ES-I3 (cell line): ENCODE results near the gene NFIC.
"Not testable (repeated sequence)": the region's sequence is repeated elsewhere in the genome, so short reads cannot be mapped to it uniquely, and the experiment has no call there.

Source experiments
- H3K36me3 ChIP-seq: 2 replicates; pipeline ENCODE4 v1.6.1; 2013; ENCODE audit warnings: mild to moderate bottlenecking, low read length, control low read depth, moderate library complexity; ENCODE audit not compliant: insufficient read depth
- H3K4me1 ChIP-seq: 2 replicates; pipeline ENCODE4 v1.6.1; 2013; ENCODE audit warnings: mild to moderate bottlenecking, control low read depth, low read length; ENCODE audit not compliant: insufficient read depth
- H3K9ac ChIP-seq: 2 replicates; pipeline ENCODE4 v1.6.1; 2013; ENCODE audit warnings: low read depth, mild to moderate bottlenecking, low read length, moderate library complexity
- H3K9me3 ChIP-seq: 2 replicates; pipeline ENCODE4 v1.6.1; 2013; ENCODE audit warnings: mild to moderate bottlenecking, low read length, moderate library complexity; ENCODE audit not compliant: control insufficient read depth, insufficient read depth

NFIC gene

DNA sequence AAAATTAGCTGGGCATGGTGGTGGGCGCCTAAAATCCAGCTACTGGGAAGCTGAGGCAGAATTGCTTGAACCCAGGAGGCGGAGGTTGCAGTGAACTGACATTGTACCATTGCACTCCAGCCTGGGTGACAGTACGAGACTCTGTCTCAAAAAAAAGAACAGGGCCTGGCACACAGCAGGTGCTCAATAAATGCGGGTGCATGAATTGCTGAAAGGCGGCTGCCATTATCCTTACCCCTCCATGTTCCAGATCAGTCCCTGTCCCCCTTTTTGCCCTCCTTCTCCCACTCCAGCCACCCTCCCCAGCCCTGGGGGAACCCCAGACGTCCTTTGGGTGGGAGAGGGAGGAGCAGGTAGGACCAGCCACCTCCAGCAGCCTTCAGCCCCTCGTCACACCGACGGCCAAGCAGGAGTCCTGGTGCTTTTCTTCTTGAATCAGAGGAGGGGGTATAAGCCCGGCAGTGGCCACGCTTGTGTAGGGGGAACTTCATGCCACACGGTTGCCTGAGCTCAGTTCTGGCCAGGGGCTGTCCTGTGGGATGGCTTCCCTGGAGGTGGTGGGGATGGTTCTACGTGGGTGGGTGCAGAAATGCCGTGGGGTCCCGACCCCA lies 20.4 kb upstream of the NFIC start:
- Histone ChIP-seq H3K9ac (no peak overlapping the region), H3K9me3 (no peaks in the 10 kb centered on the region), H3K4me1 (no peaks in the 10 kb centered on the region), H3K36me3 (no peaks in the 10 kb centered on the region)

DNA sequence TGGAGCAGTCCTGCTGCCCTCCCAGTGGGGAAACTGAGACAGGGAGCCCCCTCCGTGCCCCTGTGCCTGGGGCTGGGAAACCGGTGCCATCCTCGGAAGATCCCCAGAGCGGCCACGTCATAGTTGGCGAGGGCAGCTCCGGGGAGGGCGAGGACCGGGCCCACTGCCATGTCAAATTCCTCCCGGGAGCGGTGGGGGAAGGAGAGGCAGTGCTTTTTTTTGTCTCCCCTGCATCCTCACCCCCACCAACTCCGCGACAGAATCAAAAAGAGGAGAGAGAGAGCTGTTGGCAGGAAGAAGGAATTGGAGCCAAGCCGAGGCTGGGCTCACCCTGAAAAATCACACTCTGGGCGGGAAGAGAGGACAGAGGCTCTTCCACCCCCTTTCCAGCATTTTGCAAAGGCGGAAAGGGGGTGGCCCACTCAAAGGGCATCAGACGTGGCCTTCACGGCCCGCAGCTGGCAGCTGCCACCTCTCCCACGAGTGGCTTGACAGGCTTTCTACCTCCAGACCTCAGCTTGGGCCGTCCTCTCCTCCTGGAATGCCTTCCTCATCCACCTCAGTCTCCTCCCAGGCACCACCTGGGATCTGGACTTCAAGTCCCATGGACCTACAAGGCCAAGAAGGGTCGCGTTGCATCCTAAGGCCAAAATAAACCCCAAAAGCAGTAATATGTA lies 19.6 kb upstream of the NFIC start:
- H3K4me1 ChIP-seq, result no peaks in the 10 kb centered on the region
- no peaks in the 10 kb centered on the region for H3K36me3 ChIP-seq
- no peak overlapping the region for H3K9ac ChIP-seq
- H3K9me3 ChIP-seq, result no peaks in the 10 kb centered on the region; the same call in 1 of the 2 replicates

DNA sequence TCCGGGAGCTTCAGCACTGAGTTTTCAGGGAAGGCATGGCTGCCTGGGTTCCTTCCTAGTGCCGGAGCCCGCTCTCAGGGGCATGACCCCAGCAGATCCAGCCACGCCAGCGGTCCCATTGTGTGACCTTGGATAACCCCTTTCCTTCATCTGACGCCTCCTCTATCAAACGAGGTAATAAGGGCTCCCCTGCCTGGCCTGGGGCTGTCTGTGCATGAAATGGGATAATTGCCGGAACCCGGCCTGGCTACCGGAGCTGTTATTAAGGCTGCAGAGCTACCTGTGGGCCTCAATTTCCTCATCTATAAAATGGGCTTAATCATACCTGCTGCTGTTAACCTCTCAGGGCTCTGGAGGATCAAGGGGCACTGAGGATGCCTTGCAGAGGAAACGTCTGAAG lies 18.3 kb upstream of the NFIC start:
- no peak overlapping the region for H3K9ac ChIP-seq
- H3K9me3 ChIP-seq, result no peaks in the 10 kb centered on the region; the same call in 1 of the 2 replicates
- H3K36me3 ChIP-seq, result no peaks in the 10 kb centered on the region
- no peaks in the 10 kb centered on the region for H3K4me1 ChIP-seq

DNA sequence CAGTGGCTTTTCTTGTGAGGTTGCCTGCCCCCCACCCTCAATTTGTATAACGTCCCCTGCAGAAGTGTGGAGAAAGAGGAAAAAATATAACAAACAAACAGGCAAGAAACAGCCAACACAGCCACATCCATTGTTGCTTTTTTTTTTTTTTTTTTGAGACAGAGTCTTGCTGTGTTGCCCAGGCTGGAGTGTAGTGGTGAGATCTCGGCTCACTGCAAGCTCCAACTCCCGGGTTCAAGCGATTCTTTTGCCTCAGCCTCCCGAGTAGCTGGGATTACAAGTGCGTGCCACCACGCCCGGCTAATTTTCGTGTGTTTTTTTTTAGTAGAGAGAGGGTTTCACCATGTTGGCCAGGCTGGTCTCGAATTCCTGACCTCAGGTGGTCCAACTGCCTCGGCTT lies 17.9 kb upstream of the NFIC start:
- H3K36me3 ChIP-seq, H3K4me1 ChIP-seq, H3K9me3 ChIP-seq, H3K9ac ChIP-seq: not testable (repeated sequence)

DNA sequence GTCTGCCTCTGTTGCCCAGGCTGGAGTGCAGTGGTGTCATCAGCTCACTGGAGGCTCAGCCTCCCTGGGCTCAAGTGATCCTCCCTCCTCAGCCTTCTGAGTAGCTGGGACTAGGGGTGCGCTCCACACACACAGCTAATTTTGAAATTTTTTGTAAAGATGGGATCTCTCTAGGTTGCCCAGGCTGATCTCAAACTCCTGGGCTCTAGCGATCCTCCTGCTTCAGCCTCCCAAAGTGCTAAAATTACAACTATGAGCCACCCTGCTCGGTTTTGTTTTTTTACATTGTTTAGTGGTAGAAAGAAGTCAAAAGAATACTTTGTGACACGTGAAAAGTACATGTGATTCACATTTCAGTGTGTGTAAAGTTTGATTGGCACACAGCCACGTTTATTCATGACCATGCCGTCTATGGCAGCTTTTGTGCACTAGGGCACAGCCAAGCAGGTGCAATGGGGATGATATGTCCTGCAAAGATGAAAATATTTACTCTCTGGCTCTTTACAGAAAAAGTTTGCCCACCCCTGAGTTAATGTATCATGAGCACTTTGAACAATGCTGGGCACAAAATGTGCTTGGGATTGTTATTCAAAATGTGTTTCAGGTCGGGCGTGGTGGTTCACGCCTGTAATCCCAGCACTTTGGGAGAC lies 16.2 kb upstream of the NFIC start:
- no peaks in the 10 kb centered on the region for H3K4me1 ChIP-seq
- H3K9me3 ChIP-seq, result no peaks in the 10 kb centered on the region; the same call in 1 of the 2 replicates
- no peak overlapping the region for H3K9ac ChIP-seq
- H3K36me3 ChIP-seq, result no peaks in the 10 kb centered on the region

DNA sequence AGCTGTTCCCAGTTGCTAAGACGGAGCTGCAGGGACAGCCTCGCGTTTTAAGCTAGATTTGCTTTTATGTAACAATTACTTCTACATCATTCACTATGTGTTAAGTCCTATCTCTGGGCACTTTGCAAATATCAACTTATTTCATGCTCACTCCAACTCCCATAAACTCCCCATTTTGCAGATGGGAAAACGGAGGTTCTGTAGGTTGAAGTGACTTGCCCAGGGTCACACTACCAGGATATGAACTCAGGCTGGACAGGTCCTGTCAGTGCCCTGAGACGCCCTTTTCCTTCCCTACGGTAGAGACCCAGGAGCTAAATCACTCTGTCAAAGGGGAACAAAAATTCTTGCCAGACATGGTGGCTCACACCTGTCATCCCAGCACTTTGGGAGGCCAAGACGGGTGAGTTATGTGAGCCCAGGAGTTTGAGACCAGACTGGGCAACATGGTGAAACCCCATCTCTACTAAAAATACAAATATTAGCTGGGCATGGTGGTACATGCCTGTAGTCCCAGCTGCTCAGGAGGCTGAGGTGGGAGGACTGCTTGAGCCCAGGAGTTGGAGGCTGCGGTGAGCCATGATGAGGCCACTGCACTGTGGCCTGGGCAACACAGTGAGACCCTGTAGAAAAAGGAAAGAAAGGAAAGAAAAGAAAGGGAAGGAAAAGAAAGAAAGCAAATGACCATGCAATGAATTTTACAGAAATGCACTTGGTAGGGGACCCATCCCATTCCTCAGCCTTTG lies 14.5 kb upstream of the NFIC start:
- no peak overlapping the region for H3K9ac ChIP-seq
- no peaks in the 10 kb centered on the region; the same call in none of the 2 replicates for H3K9me3 ChIP-seq
- H3K4me1 ChIP-seq, result no peaks in the 10 kb centered on the region
- H3K36me3 ChIP-seq, result no peaks in the 10 kb centered on the region

DNA sequence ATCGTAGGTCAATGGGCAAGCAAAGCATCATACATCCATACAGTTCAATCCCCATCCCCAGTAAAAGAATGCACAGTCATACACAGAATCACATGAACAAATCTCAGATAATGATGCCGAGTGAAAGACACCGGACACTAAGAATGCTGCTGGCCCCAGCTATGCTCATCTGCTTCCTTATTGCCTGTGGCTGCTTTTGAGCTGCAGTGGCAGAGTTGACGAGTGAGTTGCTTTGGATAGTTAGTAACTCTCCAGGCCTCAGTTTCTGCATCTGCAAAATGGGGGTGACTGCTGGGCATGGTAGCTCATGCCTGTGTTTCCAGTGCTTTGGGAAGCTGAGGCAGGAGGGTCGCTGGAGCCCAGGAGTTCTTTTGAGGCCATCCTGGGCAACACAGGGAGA lies 12.9 kb upstream of the NFIC start:
- Histone ChIP-seq H3K36me3 (no peaks in the 10 kb centered on the region), H3K4me1 (no peaks in the 10 kb centered on the region), H3K9ac (no peak overlapping the region), H3K9me3 (no peaks in the 10 kb centered on the region; the same call in none of the 2 replicates)

DNA sequence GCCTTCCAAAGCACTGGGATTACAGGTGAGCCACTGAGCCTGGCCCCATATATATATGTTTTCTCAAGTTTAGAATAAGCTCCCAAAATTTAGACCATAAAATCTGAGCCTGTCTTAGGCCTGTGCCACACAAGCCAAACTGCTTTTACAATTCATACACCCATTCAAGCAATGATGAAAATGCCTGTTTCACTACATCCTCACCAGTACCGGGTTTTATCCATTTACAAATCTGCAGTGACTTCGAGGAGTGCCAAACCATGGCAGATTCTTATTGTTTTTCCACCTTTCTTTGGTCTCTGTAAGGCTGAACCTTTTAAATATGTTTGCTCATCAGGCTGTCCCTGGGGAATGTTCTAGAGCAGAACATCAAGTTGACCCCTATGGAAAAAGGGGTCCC lies 9.6 kb upstream of the NFIC start:
- Histone ChIP-seq H3K4me1 (peaks cover 3% of the 10 kb centered on the region; the same call in 1 of the 2 replicates), H3K9me3 (no peaks in the 10 kb centered on the region; the same call in 1 of the 2 replicates), H3K36me3 (no peaks in the 10 kb centered on the region), H3K9ac (no peak overlapping the region)

DNA sequence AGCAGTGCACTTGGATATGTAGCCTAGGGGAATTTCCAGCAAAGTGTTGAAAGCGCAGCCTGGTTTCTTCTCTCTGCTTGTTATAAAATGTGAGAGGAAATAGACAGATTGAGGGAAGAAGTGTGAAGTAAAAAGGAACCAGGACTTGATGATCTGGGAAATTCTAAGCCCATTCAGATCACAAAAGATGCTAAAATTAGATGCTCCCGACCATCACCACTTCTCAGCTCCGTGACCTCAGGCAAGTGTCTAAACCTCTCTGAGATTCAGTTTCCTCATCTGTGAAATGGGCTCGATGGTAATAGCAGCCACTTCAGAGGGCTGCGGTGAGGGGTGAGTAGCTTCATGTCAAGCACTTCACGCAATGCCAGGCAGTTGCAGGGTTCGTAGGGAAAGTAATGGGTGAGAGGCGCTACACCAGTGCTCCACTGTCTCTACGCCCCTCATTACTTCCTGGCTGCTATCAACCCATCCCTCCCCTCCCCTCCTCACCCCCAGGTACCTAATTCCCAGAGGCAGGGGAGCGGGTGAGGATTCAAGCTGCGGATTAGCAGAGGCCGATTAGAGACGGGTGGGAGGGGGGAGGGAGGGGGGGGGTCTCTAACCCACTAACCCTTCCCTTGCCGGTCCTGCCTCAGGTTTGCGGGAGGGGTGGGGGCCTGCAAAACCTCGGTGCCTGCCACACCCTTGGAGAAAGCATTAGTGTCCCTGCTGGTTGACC lies 9.0 kb upstream of the NFIC start:
- peaks cover 3% of the 10 kb centered on the region; the same call in 1 of the 2 replicates for H3K4me1 ChIP-seq
- H3K9me3 ChIP-seq, result no peaks in the 10 kb centered on the region; the same call in 1 of the 2 replicates
- no peak overlapping the region for H3K9ac ChIP-seq
- no peaks in the 10 kb centered on the region for H3K36me3 ChIP-seq

DNA sequence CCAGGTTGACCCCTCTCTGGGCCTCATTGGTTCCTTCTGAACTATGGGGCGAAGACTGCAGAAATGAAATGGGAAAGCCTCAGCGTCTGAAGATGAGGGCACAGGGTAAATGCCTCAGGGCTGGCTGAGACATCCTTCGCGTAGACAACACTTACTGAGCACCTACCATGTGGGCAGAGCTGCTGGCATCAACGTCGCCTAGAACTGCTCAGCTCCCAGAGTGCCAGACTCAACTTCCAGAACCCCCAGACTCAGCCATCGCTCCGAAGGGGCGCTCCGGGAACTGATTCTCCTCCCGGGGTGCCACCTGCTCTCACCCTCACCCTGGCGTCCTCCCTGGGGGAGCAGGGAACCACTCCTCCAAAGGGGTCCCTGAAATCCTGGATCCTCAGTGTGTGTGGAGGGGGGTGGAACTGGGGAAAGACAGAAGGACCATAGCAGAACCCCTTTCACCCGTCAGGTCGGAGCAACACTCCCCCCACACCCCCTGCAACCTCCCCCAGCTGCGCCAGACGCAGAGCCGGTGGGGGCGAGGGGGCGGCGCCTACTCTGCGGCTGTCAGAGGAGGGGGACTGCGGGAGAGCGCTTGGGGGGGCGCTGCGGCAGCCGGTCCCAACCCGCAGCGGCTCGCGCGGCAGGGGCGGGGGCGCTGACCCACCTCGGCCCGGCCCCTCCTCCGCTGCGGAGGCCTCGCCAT lies 8.2 kb upstream of the NFIC start:
- Histone ChIP-seq H3K9ac (no peak overlapping the region), H3K9me3 (no peaks in the 10 kb centered on the region; the same call in 1 of the 2 replicates), H3K4me1 (peaks cover 3% of the 10 kb centered on the region; the same call in 1 of the 2 replicates), H3K36me3 (no peaks in the 10 kb centered on the region)

DNA sequence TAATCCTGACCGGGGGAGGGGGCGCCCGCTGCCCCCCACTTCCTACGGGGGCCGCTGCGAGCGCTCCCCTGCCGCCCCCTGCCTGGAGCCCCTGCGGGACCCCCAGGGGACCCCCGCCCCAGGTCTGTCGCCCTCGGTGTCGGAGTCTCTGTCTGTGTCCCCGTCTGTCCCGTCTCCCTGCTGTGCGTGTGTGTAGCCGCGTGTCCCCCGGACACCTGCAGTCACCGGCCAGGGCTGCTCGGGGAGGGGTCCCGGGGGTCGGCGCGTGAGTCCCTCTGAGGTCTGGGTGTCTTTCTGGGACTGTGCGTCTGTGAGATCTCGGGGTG lies 7.7 kb upstream of the NFIC start:
- H3K9me3 ChIP-seq, result no peaks in the 10 kb centered on the region; the same call in 1 of the 2 replicates
- no peak overlapping the region; the same call in 1 of the 2 replicates for H3K9ac ChIP-seq
- peaks cover 3% of the 10 kb centered on the region; the same call in 1 of the 2 replicates for H3K4me1 ChIP-seq
- H3K36me3 ChIP-seq, result no peaks in the 10 kb centered on the region

DNA sequence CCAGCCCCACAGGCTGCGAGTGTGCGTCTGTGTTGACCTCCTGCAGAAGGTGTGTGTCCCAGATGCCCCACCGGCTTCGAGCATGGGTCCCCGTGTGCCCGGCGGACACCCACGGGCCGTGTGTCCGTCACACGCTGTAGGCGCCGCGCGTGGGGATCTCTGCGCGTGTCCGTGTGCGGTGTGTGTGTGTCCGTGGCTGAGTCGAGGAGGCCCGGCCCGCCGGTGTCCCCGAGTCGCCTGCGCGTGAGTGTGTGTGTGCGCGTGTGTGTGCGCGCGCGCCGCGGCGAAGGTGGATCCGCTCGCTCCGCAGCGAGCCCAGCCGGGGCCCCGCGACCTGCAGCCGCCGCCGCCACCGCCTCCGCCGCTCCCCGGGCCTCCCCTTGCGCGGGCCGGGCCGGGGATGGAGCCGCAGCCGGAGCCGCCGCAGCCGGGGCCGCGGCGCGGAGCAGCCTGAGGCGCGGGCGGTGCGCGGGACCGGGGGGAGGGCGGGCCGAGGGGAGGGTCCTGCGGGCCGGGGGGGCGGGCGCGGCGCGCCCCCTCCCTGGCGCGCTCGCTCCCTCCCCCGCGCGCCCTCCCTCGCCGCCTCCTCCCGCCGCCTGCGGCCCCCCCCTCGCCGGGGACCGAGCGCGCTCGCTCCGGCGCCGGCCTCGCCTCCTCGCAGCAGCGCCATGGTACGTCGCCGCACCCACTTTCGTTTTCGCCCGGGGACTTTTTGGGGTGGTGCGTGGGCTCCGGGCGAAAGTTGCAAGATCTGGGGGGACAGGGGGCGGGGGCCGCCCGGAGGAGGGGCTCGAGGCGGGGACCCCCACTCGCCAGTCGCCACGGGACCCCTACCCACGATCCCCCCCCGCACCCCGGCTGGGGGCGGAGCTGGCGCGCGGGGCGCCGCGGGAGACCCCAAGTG lies 7.1 kb upstream of the NFIC start:
- no peaks in the 10 kb centered on the region for H3K36me3 ChIP-seq
- no peaks in the 10 kb centered on the region; the same call in 1 of the 2 replicates for H3K9me3 ChIP-seq
- peaks cover 3% of the 10 kb centered on the region; the same call in 1 of the 2 replicates for H3K4me1 ChIP-seq
- peak overlapping the region; percentile 11; the same call in 1 of the 2 replicates for H3K9ac ChIP-seq
